LNCAP (cell line): Measurements from ENCODE around the gene TACSTD2.

Source experiments
- TF ChIP-seq, protein P1 (sequence below): fragments of 450-650 bp; IDR thresholded peaks from 2 replicates; pipeline ENCODE4 v1.5.1; 2017; ENCODE audit warnings: mild to moderate bottlenecking

Gene TACSTD2

DNA sequence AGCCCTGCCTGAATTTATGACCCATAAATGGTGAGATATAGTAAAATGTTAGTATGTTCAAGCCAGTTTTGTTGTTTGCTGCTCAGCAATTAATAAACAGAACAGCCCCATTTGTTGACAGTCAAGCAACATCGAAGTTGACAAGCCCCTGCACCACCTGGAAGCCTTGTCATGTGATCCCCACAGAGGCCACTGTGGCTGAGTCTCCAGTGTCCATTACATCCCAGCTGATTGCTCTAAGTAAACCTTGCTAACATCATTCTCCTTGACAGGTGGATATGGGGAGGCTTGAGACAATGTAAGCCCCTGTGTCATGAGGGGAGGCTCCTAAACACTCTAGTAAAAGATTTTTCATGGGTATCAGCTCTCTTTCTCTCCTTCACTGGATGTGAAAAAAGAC lies 17.5 kb upstream of the TACSTD2 start:
- TF ChIP-seq, protein P1, sequence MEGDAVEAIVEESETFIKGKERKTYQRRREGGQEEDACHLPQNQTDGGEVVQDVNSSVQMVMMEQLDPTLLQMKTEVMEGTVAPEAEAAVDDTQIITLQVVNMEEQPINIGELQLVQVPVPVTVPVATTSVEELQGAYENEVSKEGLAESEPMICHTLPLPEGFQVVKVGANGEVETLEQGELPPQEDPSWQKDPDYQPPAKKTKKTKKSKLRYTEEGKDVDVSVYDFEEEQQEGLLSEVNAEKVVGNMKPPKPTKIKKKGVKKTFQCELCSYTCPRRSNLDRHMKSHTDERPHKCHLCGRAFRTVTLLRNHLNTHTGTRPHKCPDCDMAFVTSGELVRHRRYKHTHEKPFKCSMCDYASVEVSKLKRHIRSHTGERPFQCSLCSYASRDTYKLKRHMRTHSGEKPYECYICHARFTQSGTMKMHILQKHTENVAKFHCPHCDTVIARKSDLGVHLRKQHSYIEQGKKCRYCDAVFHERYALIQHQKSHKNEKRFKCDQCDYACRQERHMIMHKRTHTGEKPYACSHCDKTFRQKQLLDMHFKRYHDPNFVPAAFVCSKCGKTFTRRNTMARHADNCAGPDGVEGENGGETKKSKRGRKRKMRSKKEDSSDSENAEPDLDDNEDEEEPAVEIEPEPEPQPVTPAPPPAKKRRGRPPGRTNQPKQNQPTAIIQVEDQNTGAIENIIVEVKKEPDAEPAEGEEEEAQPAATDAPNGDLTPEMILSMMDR = no peak

DNA sequence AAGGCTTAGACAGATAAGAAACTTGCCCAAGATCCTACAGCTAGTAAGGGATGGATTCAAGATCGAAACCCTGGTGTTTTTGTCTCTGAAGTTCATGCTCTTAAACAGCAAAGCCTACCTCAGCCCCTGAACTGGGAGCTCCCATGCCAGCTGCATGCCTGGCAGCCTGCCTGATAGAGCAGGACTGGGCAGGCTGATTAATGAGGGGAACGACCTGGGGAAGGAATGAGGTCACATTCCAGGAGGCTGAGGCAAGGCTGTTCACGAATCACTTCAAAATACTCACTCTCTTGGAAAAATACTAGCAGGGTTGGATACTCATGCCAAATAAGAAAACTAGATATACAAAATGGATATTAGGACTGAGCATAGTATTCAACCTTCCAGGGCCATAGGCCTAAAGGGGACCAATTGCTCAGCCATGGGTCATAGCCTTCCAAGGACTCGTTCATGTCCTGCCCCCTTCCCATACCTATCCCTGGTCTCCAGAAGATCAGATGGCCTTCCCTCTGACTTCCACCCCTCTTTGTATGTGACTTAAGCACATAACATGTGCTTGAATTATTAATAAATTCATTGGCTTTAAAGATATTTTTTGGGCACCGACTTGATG lies 15.6 kb upstream of the TACSTD2 start:
- TF ChIP-seq, protein P1 = no peak

DNA sequence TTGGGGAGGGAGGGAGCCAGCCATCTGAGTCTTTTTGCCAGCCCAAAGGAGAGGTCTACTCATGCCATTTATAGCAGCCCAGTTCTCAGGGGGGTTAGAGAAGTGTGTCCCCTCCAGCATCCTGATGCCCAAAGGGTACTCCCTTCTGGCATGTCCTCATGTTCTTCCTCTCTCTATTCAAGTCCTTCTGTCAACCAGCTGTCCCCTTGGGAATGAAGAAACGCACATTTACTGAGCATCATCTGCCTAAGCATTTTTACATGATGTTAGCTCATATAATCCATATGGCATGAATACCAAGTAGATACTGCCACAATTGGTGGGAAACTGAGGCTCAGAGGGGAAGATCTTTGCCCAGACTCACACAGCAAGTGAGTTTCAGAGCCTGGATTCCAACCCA lies 14.8 kb upstream of the TACSTD2 start:
- TF ChIP-seq, protein P1 = no peak

DNA sequence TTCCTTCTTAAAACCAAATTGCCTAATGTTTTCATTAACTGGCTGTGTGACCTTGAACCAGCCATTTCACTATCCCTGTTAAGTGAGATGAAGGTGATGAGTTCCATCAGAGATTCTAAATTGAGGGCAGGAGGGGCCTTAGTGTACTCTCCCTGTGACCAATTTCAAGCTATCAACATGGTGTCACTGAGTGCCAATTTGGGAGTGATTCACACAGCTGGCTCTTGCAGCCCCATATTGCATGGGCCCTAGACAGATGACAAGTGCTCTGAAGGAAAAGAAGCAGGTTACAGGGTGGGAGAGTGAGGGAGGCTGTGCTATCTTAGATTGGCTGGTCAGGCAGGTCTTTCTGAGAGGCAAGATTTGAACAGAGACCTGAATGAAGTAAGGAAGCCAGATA lies 13.0 kb upstream of the TACSTD2 start:
- TF ChIP-seq, protein P1 = no peak

DNA sequence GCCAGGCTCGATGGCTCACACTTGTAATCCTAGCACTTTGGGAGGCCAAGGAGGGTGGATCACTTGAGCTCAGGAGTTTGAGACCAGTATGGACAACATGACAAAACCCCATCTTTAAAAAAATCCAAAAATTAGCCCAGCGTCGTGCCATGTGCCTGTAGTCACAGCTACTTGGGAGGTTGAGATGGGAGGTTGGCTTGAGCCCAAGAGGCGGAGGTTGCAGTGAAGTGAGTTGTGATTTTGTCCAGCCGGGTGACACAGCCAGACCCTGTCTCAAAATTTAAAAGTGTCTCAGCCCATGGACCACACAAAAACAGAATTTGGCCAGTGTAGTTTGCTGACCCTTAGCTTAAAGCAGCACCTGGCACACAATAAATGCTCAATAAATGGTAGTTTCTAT lies 11.3 kb upstream of the TACSTD2 start:
- TF ChIP-seq, protein P1 = no peak

DNA sequence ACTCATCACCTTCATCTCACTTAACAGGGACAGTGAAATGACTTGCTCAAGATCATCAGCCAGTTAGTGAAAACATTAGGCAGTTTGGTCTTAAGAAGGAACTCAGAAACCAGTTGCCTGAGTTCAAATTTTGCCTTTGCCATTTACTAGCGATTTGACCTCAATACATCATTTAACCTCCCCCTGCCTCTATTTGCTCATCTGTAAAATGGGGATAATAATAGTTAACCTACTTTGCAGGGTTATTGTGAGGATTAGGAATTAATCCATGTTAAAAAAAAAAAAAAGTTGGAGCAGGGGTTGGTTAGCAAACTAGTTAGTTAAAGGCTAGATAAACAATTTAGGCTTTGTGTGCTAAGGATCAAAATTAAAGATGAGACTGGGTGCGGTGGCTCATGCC lies 10.6 kb upstream of the TACSTD2 start:
- TF ChIP-seq, protein P1 = no peak

DNA sequence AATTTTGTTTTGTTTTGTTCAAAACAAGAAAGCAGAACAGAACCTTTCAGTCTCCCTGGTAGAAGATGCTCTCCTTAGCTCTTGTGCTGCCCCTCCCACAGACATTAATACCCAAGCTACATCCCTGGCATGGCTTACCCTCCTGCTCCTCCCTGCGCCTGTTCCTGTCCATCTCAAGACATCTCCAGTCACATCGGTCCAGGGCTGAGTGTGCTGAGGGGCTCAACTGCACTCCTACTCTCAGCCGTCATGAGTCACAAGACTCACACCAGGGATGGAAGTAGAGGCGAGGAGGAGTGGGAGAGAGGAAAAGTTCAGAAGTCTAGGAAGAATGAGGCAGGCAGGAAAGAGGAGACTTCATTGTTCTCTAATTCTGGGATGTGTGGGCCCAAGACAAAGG lies 9.2 kb upstream of the TACSTD2 start:
- TF ChIP-seq, protein P1 = no peak

DNA sequence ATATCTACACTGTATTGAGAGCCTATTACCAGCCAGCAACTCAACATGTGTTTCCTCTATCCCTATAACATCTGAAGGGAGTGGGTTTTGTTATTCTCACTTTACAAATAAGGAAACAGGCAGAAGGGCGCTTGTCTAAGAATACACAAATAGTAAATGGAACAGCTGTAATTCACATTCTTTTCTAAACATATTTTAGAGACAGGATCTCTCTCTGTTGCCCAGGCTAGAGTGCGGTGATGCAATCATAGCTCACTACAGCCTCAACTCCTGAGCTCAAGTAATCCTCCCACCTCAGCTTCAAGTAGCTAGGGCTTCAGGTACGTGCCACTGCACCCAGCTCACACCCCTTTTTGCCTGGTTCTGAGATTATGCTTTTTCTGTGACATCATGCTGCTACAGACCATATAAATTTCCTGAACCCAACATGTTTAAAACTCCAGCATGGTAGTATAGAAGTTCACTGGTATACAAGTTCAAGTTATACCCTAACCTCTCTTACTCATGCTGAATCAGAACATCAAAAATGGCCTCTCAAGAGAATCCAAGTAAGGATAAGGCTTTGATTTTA lies 8.6 kb upstream of the TACSTD2 start:
- TF ChIP-seq, protein P1 = no peak
